ENCODE measurements around the gene FXR2. TPM values are rescaled to one million over a fixed set of nuclear protein-coding genes. Genes with fewer than 3 reads are reported as not detected.

FXR2 gene
- total and polyA plus RNA-seq, 2 donors (not counting 3 experiments of a cell fraction or from before 2014, with no cell fraction given), result 40.1 to 48.9 TPM

DNA sequence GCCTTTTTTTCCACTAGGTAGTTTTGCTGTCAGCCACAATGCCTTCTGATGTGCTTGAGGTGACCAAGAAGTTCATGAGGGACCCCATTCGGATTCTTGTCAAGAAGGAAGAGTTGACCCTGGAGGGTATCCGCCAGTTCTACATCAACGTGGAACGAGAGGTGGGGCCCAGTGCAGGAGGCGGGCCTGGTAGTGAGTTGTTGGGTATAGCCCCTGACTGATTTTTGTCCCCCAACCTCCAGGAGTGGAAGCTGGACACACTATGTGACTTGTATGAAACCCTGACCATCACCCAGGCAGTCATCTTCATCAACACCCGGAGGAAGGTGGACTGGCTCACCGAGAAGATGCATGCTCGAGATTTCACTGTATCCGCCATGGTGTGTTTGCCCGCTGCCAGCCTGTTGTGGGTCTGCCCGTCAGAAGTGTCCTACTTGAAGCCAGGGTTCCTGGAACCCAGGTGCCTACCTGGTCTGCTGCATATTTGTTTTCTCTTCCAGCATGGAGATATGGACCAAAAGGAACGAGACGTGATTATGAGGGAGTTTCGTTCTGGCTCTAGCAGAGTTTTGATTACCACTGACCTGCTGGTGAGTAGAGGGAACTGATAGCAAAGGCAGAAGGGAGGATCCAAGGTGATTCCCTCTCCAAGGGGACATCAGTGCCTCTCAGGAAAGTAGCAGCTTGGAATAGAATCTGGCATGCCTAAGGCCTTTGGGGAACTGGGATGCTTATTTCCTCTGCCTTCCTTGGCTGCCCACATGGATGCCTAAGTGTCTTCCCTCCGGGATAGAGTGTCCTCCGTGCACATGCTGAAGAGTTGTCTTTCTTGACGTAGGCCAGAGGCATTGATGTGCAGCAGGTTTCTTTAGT, 37.1 kb downstream of the FXR2 start:
- Histone ChIP-seq H3K36me3 (ENCODE audit: control insufficient read depth in 2 of 2, extremely low read depth in 1 of 2, insufficient read depth in 2 of 2, low read length in 2 of 2) (peaks cover 34 to 46% of the 10 kb centered on the region in 2 experiments), H3K4me3 (replicated peaks in 1 of 3; ENCODE audit: insufficient read depth in 1 of 3, low read depth in 1 of 3, low read length in 3 of 3) (no peak overlapping the region), H3K9me3 (replicated peaks; ENCODE audit: control insufficient read depth, insufficient read depth, low read length) (no peaks in the 10 kb centered on the region), H4K20me1 (replicated peaks; ENCODE audit: control insufficient read depth, extremely low read depth, insufficient read depth, low read length) (peaks cover 9% of the 10 kb centered on the region), H3K79me2 (ENCODE audit: control insufficient read depth, insufficient read depth, low read length) (peaks cover 55% of the 10 kb centered on the region), H3K27me3 (ENCODE audit: control insufficient read depth in 2 of 2, insufficient read depth in 2 of 2, low read length in 2 of 2) (no peaks in the 10 kb centered on the region), H3K9ac (replicated peaks; ENCODE audit: extremely low read depth, insufficient read depth, low read length) (no peak overlapping the region), H3K4me2 (ENCODE audit: insufficient read depth, low read length) (no peak overlapping the region), H3K27ac (ENCODE audit: insufficient read depth, low read depth, low read length) (no peak overlapping the region), H3K4me1 (ENCODE audit: control insufficient read depth, extremely low read depth, insufficient read depth, low read length) (peaks cover 53% of the 10 kb centered on the region), H3K9me1 (replicated peaks; ENCODE audit: control insufficient read depth, extremely low read depth, insufficient read depth, low read length) (no peaks in the 10 kb centered on the region), H2AFZ (ENCODE audit: low read depth, low read length) (no peak overlapping the region)
- no TSS peak for BruUV-seq (replicated peaks)
- ChIA-PET CTCF (interaction anchor here (4.8 kb wide), 1 partner anchor 12 kb away, joined by 48 read pairs; the partner anchor contains the start of gene SOX15), POLR2A (no interaction called here)
- intact Hi-C loops (cut with micrococcal nuclease), result no loop called here
- TF ChIP-seq GATA2 (IDR thresholded peaks at IDR 0.05; ENCODE audit: insufficient read depth, insufficient read length, low read depth, low read length) (no peak), CTCF (IDR thresholded peaks at IDR 0.05; ENCODE audit: extremely low read depth in 1 of 2, insufficient read depth in 1 of 2, low read depth in 1 of 2, low read length in 2 of 2) (no peak), POLR2A (IDR thresholded peaks at IDR 0.05; ENCODE audit: low read depth, low read length) (no peak), FOS (IDR thresholded peaks at IDR 0.05; ENCODE audit: borderline replicate concordance, insufficient read depth, low read length) (no peak), JUN (IDR thresholded peaks at IDR 0.05; ENCODE audit: borderline replicate concordance, insufficient read depth, insufficient read length, low read depth) (no peak), POLR2AphosphoS5 (IDR thresholded peaks at IDR 0.05; ENCODE audit: insufficient read depth, low read depth, low read length) (no peak), MYC (IDR thresholded peaks at IDR 0.05; ENCODE audit: low read depth, low read length) (no peak), EZH2 (IDR thresholded peaks at IDR 0.05; ENCODE audit: borderline replicate concordance, low read depth, low read length, severe bottlenecking) (no peak)
- TF ChIP-seq, protein P1, sequence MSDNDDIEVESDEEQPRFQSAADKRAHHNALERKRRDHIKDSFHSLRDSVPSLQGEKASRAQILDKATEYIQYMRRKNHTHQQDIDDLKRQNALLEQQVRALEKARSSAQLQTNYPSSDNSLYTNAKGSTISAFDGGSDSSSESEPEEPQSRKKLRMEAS (IDR thresholded peaks at IDR 0.05; ENCODE audit: insufficient read depth, insufficient read length), result no peak
- no peak for FAIRE-seq
- dilution Hi-C loops (cut with MboI; ENCODE audit: extremely low pct_ligation_motif_present, low sequenced_read_pairs), result no loop called here
- DNase-seq (ENCODE audit: low read depth, low spot score), result no peak

Measured in endothelial cell of umbilical vein (primary cell).